ENCODE measurements around the gene SERINC5.

SERINC5 gene

DNA sequence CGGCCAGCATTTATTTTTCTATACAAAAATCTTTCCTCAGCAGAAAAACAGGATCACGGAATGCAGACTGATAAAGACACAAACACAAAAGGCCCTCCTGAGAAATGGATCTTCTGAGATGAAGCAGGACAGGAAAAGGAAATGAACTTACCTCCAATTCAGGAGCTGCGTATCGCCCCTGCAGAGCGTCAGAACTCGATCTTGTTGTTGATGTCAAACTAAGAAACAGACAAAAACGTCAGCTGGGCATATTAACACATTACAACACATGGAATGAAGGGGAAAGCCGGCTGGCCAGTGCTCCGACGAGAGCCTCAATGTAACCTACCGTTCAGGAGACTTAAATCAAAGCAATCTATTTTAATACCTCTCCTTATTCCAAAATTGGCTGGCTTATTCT lies 105.1 kb downstream of the SERINC5 start:
- H3K4me3 ChIP-seq (ENCODE audit: low read length), result no peak overlapping the region
- TF ChIP-seq, protein P1, sequence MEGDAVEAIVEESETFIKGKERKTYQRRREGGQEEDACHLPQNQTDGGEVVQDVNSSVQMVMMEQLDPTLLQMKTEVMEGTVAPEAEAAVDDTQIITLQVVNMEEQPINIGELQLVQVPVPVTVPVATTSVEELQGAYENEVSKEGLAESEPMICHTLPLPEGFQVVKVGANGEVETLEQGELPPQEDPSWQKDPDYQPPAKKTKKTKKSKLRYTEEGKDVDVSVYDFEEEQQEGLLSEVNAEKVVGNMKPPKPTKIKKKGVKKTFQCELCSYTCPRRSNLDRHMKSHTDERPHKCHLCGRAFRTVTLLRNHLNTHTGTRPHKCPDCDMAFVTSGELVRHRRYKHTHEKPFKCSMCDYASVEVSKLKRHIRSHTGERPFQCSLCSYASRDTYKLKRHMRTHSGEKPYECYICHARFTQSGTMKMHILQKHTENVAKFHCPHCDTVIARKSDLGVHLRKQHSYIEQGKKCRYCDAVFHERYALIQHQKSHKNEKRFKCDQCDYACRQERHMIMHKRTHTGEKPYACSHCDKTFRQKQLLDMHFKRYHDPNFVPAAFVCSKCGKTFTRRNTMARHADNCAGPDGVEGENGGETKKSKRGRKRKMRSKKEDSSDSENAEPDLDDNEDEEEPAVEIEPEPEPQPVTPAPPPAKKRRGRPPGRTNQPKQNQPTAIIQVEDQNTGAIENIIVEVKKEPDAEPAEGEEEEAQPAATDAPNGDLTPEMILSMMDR (conservative IDR thresholded peaks at IDR 0.05; ENCODE audit: low read depth, low read length), result no peak
- no peak for DNase-seq (ENCODE audit: low read depth)

DNA sequence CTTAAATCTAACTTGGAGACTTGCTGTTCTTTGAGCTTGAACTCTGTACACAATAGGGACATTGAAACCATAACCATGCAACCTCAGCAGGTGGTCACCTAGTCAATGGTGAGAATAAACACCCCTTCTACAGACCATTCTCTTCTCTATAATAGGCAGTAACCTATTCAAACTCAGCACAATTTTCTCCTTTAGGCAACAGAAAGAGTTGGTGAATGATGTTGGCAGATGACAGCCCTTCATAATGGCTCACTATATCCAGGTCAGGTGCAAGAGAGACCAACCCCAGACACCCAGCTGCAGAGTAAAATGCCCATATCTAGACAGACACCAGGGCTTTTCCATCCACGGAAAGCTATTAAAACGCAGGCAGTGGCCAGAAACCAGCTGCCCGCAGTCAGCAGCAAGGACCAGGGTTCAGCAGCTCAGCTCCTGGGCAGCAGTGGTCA lies 106.7 kb downstream of the SERINC5 start:
- H3K4me3 ChIP-seq (ENCODE audit: low read length), result no peak overlapping the region
- TF ChIP-seq, protein P1 (conservative IDR thresholded peaks at IDR 0.05; ENCODE audit: low read depth, low read length), result no peak
- DNase-seq (ENCODE audit: low read depth), result no peak

DNA sequence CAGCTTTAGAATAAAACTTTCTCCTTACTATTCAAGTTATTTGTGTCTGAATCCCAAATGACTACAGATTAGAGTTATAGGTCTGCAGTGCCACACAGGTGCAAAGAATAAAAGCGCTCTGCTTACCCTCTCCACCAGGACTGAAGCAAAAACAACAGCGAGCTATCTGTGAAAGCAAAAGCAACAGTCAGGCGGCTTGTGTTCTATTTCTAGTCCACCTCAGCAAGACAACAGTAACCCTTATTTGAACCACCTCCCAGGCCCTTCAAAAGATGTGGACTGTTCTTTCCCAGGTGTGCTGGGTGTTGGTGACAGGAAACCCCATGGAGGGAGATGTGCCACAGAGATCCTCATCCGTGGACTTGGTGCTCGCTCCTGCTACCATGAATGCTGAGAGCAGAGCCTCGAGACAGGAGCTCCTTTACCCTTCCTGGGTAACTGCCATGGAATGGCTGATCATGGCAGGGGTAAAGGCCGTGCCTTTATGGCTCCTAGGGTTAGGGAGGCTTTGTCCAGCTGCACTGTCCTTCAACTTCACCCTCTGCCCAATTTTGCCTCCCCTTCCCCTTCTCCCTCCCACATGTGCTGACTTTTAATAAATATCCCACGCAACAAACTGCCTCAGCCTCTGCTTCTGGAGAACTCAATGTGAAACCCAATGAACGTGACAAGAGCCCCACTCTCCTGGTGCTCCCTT lies 108.6 kb downstream of the SERINC5 start:
- TF ChIP-seq, protein P1 (conservative IDR thresholded peaks at IDR 0.05; ENCODE audit: low read depth, low read length), result no peak
- no peak overlapping the region for H3K4me3 ChIP-seq (ENCODE audit: low read length)
- no peak for DNase-seq (ENCODE audit: low read depth)

DNA sequence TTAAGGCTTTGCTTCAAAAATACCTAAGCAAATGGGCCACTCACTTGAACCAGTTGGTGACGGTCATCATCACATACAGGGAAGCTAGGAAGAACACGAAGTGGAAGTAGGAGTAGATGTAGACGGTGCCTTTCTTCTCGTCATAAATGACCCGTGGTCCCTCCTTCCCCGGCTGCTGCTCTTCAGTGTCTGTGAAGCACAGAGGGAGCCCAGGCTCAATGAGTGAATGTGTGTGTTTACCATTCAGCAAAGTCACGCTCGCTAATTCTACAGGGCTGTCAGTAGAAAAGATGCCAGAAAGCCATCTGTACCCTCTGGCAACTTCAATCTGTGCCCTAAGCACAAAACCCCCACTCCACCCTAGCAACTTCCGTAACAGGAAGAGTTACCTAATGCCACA lies 109.8 kb downstream of the SERINC5 start:
- DNase-seq (ENCODE audit: low read depth), result no peak
- no peak overlapping the region for H3K4me3 ChIP-seq (ENCODE audit: low read length)
- TF ChIP-seq, protein P1 (conservative IDR thresholded peaks at IDR 0.05; ENCODE audit: low read depth, low read length), result no peak

DNA sequence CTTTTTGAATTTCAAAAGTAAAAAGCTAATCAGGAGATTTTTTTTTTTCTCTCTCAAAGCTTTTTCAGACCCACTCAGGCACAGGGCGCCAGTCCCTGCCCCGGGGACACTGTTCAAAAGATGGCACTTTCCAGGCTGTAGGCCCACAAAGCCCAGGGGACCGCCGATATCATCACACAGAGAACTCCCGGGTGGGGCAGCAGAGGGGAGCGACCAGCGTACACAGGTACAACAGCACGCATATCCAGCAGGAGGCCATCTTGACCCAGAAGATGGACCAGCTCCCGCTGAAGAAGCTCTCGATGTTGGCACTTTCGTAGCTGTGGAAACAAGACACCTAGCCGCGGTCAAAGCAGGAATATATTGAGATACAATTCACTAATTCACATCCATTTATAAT lies 112.4 kb downstream of the SERINC5 start:
- DNase-seq (ENCODE audit: low read depth), result no peak
- no peak overlapping the region for H3K4me3 ChIP-seq (ENCODE audit: low read length)
- TF ChIP-seq, protein P1 (conservative IDR thresholded peaks at IDR 0.05; ENCODE audit: low read depth, low read length), result no peak

DNA sequence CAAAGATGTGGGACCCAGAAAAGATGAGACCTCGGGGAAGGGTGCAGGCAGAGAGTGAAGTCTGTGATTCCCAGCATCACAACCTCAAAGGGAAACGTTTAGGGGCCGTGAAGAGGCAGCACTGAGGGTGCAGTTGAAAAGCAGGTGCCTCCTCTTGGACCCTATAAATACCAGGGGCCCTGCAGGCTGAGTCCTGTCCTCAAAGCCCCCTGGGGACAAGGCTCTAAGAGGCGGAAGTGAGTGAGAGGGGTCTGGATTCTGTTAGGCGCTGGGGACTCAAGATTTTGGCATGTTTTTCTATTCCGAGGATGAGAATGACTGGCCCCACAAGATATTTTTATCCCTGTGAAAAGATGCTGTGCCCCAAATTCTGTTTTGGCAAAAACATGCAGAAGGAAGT lies 112.9 kb downstream of the SERINC5 start:
- no peak for DNase-seq (ENCODE audit: low read depth)
- TF ChIP-seq, protein P1 (conservative IDR thresholded peaks at IDR 0.05; ENCODE audit: low read depth, low read length), result no peak
- no peak overlapping the region for H3K4me3 ChIP-seq (ENCODE audit: low read length)

DNA sequence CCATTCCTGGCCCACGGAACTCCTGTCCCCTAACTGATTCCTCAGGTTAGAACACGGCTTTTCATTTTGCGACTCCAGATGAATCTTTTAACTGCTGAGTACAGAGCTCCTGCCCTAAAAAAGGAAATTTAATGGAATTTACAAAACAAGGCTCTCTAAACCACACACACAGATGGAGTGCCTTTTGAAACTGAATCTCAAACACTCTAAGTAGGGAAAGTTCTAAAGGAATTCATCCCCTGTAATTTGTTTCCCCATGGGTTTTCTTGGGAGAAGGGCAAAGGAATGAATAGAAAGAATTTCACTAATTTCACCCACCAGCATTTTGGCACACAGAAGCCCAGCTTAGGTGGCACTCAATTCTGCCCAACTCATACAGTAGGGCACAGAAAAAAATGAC lies 114.2 kb downstream of the SERINC5 start:
- TF ChIP-seq, protein P1 (conservative IDR thresholded peaks at IDR 0.05; ENCODE audit: low read depth, low read length), result no peak
- no peak for DNase-seq (ENCODE audit: low read depth)
- no peak overlapping the region for H3K4me3 ChIP-seq (ENCODE audit: low read length)

Data from retinal pigment epithelial cell (primary cell).